GM19023 (cell line): ENCODE measurements around the gene FANCF.
A peak's percentile ranks its signal among the peaks of the same experiment; 100 is the strongest.
"Not testable (repeated sequence)": the region's sequence is repeated elsewhere in the genome, so short reads cannot be mapped to it uniquely, and the experiment has no call there.

Source experiments
- ATAC-seq: cut with Tn5 transposase; IDR thresholded peaks from one replicate; pipeline ENCODE4 v1.9.1; 2021; ENCODE audit warnings: mild to moderate bottlenecking, moderate library complexity; ENCODE audit not compliant: unreplicated experiment

Gene FANCF, protein sequence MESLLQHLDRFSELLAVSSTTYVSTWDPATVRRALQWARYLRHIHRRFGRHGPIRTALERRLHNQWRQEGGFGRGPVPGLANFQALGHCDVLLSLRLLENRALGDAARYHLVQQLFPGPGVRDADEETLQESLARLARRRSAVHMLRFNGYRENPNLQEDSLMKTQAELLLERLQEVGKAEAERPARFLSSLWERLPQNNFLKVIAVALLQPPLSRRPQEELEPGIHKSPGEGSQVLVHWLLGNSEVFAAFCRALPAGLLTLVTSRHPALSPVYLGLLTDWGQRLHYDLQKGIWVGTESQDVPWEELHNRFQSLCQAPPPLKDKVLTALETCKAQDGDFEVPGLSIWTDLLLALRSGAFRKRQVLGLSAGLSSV

DNA sequence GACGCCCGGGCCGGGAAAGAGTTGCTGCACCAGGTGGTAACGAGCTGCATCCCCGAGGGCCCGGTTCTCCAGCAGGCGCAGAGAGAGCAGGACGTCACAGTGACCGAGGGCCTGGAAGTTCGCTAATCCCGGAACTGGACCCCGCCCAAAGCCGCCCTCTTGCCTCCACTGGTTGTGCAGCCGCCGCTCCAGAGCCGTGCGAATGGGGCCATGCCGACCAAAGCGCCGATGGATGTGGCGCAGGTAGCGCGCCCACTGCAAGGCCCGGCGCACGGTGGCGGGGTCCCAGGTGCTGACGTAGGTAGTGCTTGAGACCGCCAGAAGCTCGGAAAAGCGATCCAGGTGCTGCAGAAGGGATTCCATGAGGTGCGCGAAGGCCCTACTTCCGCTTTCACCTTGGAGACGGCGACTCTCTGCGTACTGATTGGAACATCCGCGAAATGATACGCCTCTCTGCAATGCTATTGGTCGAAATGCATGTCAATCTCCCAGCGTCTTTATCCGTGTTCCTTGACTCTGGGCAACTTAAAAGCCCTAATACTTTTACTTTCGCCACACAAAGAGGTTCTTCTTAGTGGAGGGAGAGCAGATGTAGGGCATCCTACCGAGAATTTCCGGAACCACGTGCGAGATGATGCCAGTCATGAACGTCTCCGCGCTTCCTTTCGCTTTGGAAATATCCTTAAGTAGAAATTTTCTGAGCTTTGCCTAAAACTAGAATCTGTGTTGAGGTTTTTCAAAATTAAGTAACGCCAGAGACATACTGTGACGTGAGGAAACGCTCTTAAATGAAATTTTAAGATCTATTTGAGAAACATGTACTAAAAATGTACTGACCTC is at the start of gene FANCF:
Gene FANCF, minus strand, starts transcription at position 376 of the 840 bp plus-strand sequence. Its CDS starts 13 bp downstream, at position 363.
- peak; percentile 95 for ATAC-seq

DNA sequence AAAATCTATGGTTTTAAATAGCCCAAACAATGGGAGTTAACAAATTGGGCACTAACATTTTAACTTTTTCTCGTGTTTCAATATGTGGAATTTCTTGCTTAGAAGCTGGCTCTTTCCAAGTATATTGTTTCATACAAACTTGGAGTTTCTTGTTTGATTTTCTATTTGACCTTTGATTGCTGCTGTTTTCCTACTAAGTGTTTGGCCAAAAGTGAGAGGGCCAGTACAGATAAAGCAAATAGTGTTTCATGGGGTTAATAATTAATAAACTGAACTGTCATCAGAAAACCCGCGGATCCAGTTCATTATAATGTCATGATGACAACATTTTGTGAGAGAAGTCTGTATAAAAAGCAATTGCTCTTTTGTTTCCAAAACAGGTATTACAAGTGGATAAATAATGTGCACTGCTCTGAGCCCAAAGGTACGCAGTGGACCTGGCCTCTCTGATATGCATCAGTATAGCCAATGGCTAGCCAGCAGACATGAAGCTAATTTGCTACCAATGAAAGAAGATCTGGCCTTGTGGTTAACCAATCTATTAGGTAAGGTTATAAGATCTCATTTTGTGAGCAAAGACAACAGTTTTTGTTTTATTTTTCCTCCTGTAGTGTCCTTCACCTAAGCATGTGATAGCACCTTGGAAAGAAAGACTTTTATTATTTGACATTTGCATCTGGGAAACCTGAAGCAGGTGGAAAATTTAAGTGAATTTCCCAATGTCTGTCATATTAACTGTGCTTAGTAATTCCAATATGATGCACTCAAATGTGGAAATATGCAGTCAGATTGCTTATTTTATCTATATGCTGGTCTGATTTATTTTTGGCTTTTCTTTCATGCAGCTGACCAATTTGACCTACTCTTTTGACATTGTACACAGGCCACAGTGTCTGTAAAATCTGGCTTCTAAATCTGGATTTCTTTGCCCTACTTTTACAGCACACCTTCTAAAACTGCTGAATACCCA is 49.1 kb upstream of the FANCF start:
- peak; percentile 38 for ATAC-seq

DNA sequence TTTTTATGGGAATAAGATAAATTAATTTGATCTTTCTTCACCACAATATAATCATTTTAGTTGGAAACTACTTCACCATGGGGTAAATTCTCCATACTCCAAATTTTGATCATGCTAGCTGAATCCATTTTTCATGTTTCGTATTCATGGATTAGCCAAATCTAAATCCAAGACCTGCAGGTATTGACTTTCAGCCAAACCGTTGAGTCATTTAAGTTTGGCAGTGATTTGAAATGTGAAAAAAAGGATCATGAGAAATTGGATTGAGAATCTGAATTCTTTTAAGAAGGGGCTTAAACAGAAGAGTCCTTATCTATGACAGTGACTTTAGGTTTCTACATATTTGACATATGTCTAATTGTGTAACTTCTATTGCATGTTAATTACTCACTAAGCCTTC is 46.1 kb upstream of the FANCF start:
- no peak for ATAC-seq

DNA sequence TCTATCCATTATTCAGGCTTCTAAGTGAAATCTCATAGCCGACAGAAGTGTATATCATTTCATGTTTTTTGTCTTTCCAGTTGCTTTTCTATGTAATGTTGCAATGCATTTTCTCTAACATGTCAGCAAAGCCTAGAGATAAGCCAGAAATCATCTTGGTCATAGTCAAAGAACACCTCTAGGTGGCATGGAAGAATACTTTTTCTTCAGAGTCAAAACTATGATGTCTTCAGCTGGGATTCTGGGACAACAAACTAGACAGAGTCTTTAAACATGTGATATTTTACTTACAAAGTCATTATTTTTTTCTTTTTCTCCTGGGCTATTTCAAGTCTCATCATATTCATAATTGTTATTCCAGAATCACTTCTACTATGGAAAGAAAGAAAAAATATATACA is 45.2 kb upstream of the FANCF start:
- no peak for ATAC-seq

DNA sequence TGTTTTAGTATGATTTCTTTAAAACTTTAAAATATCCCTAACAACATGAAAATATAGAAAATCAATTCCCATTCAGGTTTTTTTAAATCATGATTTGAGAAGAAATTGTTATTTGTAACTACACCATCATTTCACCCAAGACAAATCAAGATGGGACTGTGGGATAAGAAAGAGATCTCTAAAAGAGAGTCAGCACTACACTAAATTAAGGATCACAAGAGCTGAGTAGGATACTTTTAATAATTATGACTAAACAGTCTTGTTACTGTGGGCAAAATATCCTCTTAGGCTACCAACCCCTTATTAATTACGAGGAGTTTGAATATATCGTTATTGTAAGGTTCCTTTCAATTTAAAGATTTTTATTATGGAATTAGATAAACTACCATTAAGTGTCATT is 43.7 kb upstream of the FANCF start:
- ATAC-seq = no peak

DNA sequence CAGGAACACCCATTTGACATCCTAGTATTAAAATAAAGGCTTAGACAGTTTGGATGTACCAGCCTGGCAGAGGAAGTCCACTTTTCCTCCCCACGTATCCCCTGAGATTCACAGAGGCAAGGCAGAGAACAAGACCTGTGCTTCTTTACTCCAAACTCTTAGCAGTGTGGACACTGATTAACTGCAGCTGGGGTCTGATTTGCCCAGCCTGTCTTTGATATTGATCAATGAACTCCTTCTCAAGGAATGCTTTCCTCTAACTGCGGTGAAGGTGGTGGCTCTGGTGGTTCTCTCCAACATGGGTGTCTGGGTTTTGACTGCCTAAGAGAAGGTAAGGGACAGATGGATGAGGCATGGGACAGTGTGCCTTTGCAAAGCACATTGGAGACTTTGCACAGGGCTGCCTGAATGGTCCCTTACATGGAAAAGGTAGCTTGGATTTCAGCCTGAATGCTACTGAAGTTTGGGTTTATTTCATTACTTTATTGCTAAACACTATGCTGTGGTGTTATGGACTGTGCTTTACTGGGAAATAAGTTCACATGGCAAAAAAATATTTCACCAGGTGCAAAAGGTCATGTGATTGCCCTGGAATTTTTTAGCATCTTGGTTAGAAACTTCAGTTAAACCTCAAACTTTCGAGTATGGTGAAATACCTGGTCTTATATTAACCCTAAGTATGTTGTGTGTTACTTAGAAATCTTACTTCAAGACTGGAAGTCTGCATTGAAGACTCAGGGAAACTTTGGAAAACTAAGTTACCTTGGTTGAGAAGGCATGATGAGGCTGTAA is 42.6 kb upstream of the FANCF start:
- ATAC-seq = peak; percentile 32

DNA sequence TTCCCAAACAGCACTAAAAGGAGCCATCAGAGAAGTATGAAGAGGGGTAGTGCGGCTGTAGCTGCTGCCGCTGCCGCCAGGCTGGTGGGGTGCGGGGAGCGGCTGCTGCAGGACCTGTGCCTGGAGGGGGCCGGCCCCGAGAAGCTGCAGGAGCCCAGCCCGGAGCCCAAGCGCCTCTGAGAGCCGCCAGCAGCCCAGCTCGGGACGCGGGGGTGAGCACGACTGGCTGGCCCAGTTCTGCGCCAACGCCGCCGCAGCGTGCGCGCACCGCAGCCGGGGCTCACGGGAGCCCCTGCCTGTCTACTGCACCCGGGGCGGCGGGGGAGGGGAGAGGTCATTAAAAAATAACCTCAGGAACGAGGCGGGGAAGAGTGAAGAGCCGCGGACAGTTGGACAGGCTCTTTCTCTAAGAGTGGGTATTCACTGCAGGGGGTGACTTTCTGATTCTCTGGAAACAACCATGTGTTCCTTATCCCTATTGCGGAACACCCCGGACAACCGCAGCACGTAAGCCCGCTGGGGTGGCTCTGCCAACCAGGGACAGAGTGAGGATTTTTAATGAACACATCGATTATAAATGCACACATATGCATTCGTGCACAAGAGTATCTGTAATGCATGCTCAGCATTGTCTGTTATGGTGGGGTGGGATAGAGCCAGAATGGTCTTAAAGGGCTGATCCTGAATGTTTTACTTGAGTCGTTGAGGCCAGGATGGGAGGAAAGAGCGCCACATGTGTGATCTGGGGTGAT is 41.2 kb upstream of the FANCF start:
- peak; percentile 61 for ATAC-seq

DNA sequence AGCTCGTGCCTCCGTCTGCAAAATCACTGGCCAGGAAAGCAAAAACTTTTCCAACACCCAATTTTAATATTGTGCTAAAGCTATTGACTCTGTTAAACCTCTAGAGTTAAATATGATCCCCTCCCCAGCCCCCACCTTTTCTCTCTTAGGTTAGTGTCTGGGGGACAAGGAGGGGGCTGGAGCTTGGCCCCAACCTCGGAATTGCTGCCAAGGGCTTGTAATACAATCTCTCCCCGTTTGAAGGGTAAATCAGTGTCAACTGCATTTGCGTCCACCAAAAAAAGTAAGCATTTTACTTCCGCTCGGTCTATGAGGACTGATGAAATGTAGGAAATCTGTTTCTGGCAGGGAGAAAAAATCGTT is 40.7 kb upstream of the FANCF start, which contains the start of gene GAS2:
Gene GAS2, plus strand, starts transcription at position 287 of the 363 bp plus-strand sequence. CDS start 8,259 bp downstream, outside the sequence.
- peak; percentile 14 for ATAC-seq

DNA sequence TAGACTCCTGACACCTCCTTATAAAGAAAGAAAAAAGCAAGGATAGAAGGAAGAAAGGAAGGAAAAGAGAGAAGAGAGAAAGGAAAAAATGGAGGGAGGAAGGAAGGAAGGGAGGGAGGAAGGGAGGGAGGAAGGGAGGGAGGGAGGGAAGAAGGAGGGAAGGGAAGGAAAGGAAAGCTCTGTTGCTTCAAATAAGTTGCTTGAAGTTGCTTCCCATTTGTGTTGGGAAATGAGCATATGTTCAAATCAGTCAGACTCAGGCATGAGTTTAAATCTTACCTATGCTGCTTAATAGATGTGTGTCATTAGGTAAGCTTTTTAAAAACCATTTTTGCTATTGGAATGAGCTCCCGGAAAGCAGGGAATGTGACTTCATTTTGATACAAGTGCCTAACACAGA is 34.2 kb upstream of the FANCF start:
- ATAC-seq = no peak

DNA sequence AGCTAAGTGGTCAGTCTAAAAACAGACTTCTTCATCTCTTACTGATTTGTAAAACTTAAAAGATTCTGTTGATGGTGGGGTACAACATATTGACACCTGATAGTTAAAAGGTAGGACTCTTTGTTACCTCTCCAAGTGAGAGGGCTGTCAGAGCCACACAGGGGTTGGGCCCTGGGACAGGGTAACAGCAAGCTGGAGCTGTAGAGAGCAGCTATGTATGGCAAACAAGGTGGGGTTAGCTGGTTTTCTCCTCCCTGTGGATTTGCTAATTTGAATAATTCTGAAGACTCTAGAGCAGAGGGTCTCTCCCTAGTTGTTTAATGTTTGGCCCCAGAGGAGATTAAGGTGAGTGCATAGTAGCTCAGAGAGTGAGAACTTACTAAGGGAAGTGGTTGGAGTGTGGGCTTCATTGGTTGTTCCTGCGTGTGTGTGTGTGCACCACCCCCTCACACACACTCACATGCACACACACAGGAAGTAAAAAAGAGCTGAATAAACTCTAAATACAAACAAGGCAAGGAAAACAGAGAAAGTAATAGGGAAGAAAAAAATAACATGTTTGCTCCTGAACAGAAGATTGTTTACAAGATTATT is 31.6 kb upstream of the FANCF start:
- ATAC-seq = peak; percentile 97

DNA sequence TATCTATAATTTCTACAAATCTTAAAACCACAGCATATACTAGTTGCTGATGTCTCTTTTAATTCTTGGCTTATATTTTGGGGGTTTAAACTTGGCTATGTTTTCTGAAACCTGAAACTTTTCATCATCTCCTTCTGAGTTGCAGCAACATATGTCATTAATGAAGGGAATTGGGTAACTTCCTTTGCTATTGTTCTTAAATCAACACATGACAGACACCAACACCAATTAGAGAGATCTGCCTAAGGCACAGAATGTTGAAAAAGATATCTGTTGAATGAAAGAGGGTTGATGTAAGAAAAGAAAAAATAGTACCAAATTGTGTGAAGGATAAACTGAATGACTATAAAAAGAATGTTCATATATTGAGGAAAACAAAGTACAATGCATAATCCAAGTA is 30.5 kb upstream of the FANCF start:
- ATAC-seq = no peak

DNA sequence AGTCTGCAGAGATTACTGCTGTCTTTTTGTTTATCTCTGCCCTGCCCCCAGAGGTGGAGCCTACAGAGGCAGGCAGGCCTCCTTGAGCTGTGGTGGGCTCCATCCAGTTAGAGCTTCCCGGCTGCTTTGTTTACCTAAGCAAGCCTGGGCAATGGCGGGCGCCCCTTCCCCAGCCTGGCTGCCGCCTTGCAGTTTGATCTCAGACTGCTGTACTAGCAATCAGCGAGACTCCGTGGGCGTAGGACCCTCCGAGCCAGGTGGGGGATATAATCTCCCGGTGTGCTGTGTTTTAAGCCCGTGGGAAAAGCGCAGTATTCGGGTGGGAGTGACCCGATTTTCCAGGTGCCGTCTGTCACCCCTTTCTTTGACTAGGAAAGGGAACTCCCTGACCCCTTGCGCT is 26.7 kb upstream of the FANCF start:
- ATAC-seq = not testable (repeated sequence)

DNA sequence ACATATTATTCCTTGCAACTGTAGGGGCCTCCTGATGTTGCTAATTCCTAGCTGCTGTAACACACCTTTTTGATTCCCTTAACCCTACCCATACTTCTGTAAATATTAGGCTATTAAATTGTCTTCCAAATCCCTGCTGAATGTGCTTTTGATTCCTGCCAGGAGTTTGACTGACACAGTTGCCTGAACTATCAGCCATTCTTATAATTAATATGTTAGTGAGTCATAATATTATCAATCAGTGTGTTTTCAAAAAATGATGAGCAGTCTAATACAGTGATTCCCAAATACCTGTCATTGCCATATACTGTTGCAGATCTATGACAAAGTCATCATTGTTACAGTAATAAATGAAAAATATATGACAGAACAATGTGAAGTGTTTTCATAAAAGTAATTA is 15.9 kb upstream of the FANCF start:
- ATAC-seq = no peak

DNA sequence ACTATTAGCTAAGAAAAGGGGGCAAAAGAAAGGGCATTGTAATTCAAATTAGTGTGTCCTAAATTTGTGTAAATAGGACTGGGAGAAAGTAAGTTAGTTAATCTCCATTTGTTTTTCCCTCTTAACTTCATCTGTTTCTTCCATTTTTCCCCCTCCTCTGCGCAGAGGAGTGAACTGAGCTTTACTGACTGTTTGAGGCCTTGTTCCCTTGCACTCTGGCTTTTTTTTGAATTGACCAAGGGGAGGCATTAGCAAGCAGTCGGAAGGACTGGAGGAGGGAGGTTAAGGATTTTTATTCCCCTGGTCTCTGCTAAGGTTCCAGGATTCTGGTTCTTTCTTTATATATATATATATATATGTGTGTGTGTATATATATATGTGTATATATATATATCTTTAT is 15.2 kb upstream of the FANCF start:
- ATAC-seq = no peak

DNA sequence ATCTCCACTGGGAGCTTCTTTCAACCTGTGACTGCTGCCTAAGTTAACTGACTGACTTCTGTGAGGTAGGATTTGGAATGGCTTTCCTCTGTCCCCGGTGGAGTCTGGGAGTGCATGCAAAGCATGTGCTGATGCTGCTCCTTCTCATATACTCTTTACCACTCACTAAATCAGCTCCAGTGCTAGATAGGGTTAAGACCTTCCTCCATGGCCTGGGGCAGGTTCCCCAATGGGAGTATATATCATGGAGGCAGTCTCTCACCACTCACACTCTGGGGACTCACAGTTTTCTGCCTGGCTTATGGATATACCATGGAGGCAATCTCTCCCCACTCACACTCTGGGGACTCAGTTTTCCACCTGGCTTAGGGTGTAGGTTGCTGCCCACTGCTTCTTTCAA is 10.1 kb upstream of the FANCF start:
- ATAC-seq = no peak

DNA sequence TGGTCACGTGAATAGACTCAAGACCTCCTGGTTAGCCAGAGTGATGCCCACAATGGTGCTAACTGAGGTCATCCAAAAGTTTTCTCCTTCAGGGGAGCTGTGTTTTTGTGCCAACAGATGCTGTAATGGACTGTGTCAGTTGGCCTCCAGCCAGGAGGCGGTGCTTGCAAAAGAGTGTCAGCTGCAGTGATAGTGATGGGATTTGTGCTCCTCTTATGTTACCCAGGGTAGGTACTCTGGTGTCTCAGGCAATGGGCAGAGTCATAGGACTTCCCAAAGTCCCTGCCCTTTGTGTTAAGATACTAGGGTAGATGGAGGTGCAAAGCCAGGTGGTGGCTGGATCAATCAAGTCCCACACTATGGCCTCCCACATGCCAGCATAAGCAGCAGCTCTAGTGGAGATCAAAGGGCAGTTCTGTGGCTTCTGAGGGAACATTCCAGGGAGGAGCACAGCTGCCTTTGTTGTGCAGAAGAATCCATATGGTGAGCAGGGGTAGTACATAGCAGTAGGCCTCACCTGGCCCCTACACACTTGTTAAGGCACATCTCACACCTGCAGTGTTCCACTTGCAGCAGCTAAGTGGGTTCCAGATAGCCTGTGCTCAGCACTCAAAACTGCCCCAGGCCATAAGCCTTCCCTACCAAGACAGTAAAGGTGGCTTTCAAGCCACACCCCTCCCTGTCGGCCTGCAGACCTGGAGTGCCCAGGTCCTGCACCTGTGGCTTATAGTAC is 9.4 kb upstream of the FANCF start:
- no peak for ATAC-seq

DNA sequence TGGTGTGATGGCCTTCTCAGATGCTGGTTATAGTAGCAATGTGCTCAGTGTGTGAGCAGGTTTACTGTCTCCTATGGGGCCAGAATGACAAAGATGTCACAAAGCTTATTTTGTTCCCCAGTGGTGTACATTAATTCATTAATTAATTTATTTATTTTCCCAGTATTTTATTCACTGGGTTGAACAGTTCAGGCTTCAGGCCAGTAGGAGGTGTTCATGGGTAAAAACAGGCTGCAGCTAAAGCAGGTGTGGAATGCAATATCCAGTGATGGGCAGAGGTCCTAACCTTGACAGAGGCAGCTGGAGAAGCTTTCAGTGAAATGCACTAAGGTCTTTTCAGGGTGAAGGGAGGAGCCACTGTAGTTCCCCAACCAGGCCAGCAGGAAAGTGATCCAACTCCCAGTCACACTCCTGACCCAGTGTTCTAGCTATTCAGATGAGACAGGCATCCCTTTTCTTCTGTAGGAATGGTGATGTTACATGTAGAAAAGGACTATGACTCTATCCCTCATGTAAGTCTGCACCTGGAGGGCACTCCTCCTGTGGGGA is 7.8 kb upstream of the FANCF start:
- no peak for ATAC-seq

DNA sequence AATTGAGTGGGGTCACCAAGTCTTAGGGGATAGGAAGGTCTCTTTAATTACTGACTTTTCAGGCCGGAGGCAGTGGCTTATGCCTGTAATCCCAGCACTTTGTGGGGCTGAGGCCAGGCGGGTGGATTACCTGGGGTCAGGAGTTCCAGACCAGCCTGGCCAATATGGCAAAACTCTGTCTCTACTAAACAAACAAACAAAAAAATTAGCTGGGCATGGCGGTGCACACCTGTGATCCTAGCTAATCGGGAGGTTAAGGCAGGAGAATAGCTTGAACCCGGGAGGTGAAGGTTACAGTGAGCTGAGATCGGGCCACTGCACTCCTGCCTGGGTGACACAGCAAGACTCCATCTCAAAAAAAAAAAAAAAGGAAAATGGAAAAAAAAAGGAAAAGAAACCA is 1.8 kb upstream of the FANCF start:
- ATAC-seq = no peak
